Epithelial cell of proximal tubule (primary cell): ENCODE data around the gene NECTIN4. TPM values are rescaled to one million over a fixed set of nuclear protein-coding genes. Genes with fewer than 3 reads are reported as not detected.

Source experiments
- DNase-seq: peaks from one replicate; pipeline ENCODE4 v3.0.0-alpha.2; 2011; ENCODE audit warnings: low read depth
- H3K4me3 ChIP-seq: 2 replicates; pipeline ENCODE4 v1.5.1; 2011; ENCODE audit warnings: low read depth, mild to moderate bottlenecking, low read length
- CTCF ChIP-seq: conservative IDR thresholded peaks from 2 replicates; pipeline ENCODE4 v1.5.1; 2012; ENCODE audit warnings: low read depth, mild to moderate bottlenecking, low read length
- total RNA-seq: library from RNA; depleted of rRNA; stranded (reverse); fragments of >200 nt; gene quantifications from 2 replicates; pipeline ENCODE4 v1.2.3, GENCODE V29; 2015

Gene NECTIN4
- total RNA-seq, 1 donor from 2014 or later: 6.1 TPM

DNA sequence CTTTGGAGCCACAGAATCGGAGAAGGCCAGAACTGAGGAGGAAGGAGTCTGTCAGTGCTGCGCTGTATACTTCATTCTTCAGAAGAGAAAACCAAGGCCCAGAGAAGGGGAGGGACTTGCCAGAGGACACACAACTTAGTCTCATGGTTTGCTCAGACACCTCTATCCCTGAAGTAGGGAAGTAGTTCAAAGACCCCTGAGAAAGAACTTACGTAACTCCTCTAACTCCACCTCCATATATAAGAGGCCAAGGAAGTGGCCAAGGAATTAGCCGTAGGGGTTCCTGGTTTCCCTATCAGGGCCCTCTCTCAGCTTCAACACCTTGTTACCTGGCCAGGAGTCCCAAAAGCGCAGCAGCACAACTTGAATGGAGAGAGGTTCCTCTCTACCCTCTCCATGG lies 580 bp upstream of the NECTIN4 start:
- no peak overlapping the region for H3K4me3 ChIP-seq
- DNase-seq: no peak
- no peak for TF ChIP-seq CTCF

DNA sequence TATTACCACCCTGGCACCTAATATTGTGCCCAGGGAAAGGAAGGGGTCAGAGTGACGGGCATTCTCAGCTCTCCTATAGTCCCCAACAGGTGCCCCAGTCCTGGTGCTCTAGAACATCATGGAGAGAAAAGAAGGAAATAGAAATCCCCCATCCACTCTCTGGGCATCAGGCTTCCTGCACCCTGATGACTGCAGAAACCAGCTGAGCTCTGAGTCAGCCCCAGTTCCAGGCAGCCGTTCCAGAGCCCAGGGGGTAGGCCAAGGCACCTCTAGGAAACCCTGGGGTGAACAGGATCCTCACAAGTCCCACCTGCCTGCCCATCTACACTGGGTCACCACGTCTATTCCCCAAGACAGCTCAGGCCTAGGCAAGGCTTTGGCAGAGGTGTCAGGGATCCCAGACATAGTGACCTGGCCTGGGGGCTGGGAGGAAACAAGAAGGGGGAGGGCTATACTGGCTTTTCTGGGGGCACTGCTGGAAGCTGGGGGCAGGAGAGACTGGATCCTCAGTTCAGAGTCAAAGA lies 709 bp downstream of the NECTIN4 start:
- TF ChIP-seq CTCF: no peak
- no peak overlapping the region for H3K4me3 ChIP-seq
- peak; percentile 29 for DNase-seq

GRCh38 chr1:161086457-161086856 lies 2.9 kb downstream of the NECTIN4 start:
- H3K4me3 ChIP-seq: no peak overlapping the region
- no peak for TF ChIP-seq CTCF
- DNase-seq: no peak

DNA sequence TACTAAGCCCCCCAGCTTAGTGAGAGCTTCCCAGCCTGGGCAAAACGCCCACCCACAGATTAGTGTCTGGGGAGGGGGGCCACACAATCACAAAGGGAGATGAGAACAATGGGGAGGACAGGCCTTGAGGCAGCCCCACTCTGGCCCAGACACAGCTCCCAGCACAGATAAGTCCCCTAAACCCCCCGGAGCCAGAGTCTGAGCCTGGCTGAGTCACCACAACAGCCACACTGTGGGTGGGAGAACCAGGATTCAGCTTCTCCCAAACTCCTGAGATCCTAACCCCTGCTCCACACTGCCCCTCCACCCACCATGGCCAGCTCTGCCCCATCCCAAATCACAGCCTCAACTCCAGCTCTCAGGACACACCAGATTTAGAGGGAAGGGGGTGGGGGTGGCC lies 4.2 kb downstream of the NECTIN4 start:
- no peak for DNase-seq
- TF ChIP-seq CTCF: no peak
- no peak overlapping the region for H3K4me3 ChIP-seq

- no peak for TF ChIP-seq CTCF
- H3K4me3 ChIP-seq: no peak overlapping the region
- DNase-seq: no peak
Observed at GRCh38 chr1:161084597-161084988, 4.8 kb downstream of the NECTIN4 start.

- H3K4me3 ChIP-seq: no peak overlapping the region
- no peak for DNase-seq
- no peak for TF ChIP-seq CTCF
Observed at GRCh38 chr1:161083748-161084596, 5.4 kb downstream of the NECTIN4 start.
